HG02870 (cell line): ENCODE results near the gene CSNK2A2.

Experiments
- ATAC-seq: cut with Tn5 transposase; IDR thresholded peaks from one replicate; pipeline ENCODE4 v1.9.1; 2021; ENCODE audit warnings: mild to moderate bottlenecking, moderate library complexity; ENCODE audit not compliant: unreplicated experiment

Gene CSNK2A2

GRCh38 chr16:58198022-58198683, at the start of gene CSNK2A2:
Gene CSNK2A2, minus strand, starts transcription at chr16:58198106. Its CDS starts 370 bp downstream, at chr16:58197736.
- peak; percentile 70 for ATAC-seq

GRCh38 chr16:58243528-58244004, 45.7 kb upstream of the CSNK2A2 start:
- ATAC-seq, result peak; percentile 88

GRCh38 chr16:58236831-58237230, 38.9 kb upstream of the CSNK2A2 start:
- ATAC-seq, result no peak

- ATAC-seq, result peak; percentile 100
These were observed 38.4 kb upstream of the CSNK2A2 start for GRCh38 chr16:58236231-58236690.

- no peak for ATAC-seq
These were observed 37.8 kb upstream of the CSNK2A2 start for GRCh38 chr16:58235663-58236062.

- ATAC-seq, result no peak
These were observed 37.1 kb upstream of the CSNK2A2 start for GRCh38 chr16:58234831-58235595.

- ATAC-seq, result no peak
These were observed 32.4 kb upstream of the CSNK2A2 start for GRCh38 chr16:58230259-58230658.

GRCh38 chr16:58226790-58227189, 28.9 kb upstream of the CSNK2A2 start:
- no peak for ATAC-seq

GRCh38 chr16:58225965-58226602, 28.2 kb upstream of the CSNK2A2 start:
- no peak for ATAC-seq

- no peak for ATAC-seq
These were observed 24.8 kb upstream of the CSNK2A2 start for GRCh38 chr16:58222532-58223316.

- ATAC-seq, result no peak
These were observed 21.5 kb upstream of the CSNK2A2 start for GRCh38 chr16:58219432-58219831.

GRCh38 chr16:58218786-58219185, 20.9 kb upstream of the CSNK2A2 start:
- ATAC-seq, result no peak

GRCh38 chr16:58217311-58217925, 19.5 kb upstream of the CSNK2A2 start:
- ATAC-seq, result no peak

- no peak for ATAC-seq
These were observed 15.1 kb upstream of the CSNK2A2 start for GRCh38 chr16:58212824-58213655.

GRCh38 chr16:58211846-58212245, 13.9 kb upstream of the CSNK2A2 start:
- no peak for ATAC-seq

GRCh38 chr16:58211245-58211644, 13.3 kb upstream of the CSNK2A2 start:
- ATAC-seq, result no peak

GRCh38 chr16:58205276-58206036, 7.5 kb upstream of the CSNK2A2 start:
- no peak for ATAC-seq

GRCh38 chr16:58201163-58201562, 3.3 kb upstream of the CSNK2A2 start:
- ATAC-seq, result no peak
